Measurements from ENCODE around the gene LTA4H. TPM values are rescaled to one million over a fixed set of nuclear protein-coding genes. Genes with fewer than 3 reads are reported as not detected.

LTA4H gene
- total RNA-seq, 4 donors from 2014 or later = 41.4 to 50.2 (median 44.7) TPM

- Histone ChIP-seq H3K4me1 (no peaks in the 10 kb centered on the region), H3K27me3 (no peaks in the 10 kb centered on the region), H3K36me3 (no peaks in the 10 kb centered on the region), H3K4me3 (no peak overlapping the region), H3K27ac (no peak overlapping the region), H3K9me3 (no peaks in the 10 kb centered on the region)
- no peak for TF ChIP-seq POLR2A (IDR thresholded peaks at IDR 0.05)
- TF ChIP-seq, protein P1, sequence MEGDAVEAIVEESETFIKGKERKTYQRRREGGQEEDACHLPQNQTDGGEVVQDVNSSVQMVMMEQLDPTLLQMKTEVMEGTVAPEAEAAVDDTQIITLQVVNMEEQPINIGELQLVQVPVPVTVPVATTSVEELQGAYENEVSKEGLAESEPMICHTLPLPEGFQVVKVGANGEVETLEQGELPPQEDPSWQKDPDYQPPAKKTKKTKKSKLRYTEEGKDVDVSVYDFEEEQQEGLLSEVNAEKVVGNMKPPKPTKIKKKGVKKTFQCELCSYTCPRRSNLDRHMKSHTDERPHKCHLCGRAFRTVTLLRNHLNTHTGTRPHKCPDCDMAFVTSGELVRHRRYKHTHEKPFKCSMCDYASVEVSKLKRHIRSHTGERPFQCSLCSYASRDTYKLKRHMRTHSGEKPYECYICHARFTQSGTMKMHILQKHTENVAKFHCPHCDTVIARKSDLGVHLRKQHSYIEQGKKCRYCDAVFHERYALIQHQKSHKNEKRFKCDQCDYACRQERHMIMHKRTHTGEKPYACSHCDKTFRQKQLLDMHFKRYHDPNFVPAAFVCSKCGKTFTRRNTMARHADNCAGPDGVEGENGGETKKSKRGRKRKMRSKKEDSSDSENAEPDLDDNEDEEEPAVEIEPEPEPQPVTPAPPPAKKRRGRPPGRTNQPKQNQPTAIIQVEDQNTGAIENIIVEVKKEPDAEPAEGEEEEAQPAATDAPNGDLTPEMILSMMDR (IDR thresholded peaks at IDR 0.05) = no peak
- TF ChIP-seq EP300 (IDR thresholded peaks at IDR 0.05) = no peak
- DNase-seq (ENCODE audit: low spot score in 2 of 2) = no peak
- 82 to 85% methylated on average over 7 of the region's 7 CpGs for WGBS, 2 donors
These were observed 79.7 kb downstream of the LTA4H start for GRCh38 chr12:95955549-95956159.

DNA sequence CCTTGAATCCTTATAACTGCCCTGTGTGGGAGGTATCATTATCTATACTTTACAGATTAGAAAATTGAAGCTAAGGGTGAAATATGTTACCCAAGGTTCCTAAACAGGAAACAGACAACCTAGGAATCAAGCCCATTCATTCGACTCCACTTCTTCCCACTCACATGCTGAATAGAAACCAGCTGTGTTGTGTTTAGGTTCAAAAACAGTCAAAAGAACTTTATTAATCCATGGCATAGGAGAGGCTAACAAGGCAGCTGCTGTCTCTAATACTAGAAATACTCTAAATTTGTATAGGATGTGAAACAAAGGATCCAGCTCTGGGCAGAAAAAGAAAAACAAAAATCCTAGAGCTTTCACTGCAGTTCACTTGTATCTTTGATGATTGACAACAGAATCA, 82.4 kb downstream of the LTA4H start:
- no peak for DNase-seq (ENCODE audit: low spot score in 2 of 2)
- WGBS, 2 donors = 17 to 22% methylated on average over 1 of the region's 1 CpG
- no peaks in the 10 kb centered on the region for H3K4me1 ChIP-seq
- H3K36me3 ChIP-seq = no peaks in the 10 kb centered on the region
- no peak overlapping the region for H3K27ac ChIP-seq
- H3K27me3 ChIP-seq = no peaks in the 10 kb centered on the region
- no peak overlapping the region for H3K4me3 ChIP-seq
- no peaks in the 10 kb centered on the region for H3K9me3 ChIP-seq
- TF ChIP-seq, protein P1 (IDR thresholded peaks at IDR 0.05) = no peak
- TF ChIP-seq POLR2A (IDR thresholded peaks at IDR 0.05) (no peak), EP300 (IDR thresholded peaks at IDR 0.05) (no peak)

DNA sequence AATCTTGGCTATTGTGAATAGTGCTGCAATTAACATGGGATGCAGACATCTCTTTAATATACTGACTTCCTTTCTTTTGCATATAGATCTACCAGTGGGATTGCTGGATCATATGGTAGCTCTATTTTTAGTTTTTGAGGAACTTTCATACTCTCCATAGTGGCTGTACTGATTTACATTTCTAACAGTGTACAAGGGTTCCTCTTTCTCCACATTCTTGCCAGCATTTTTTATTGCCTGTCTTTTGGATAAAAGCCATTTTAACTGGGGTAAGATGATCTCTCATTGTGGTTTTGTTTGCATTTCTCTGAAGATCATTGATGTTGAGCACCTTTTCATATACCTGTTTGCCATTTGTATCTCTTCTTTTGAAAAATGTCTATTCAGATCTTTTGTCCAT, 83.9 kb downstream of the LTA4H start:
- no peaks in the 10 kb centered on the region for H3K36me3 ChIP-seq
- H3K4me3 ChIP-seq = no peak overlapping the region
- H3K27ac ChIP-seq = no peak overlapping the region
- DNase-seq (ENCODE audit: low spot score in 2 of 2) = no peak
- TF ChIP-seq POLR2A (IDR thresholded peaks at IDR 0.05) (no peak), EP300 (IDR thresholded peaks at IDR 0.05) (no peak)
- TF ChIP-seq, protein P1 (IDR thresholded peaks at IDR 0.05) = no peak
- no peaks in the 10 kb centered on the region for H3K27me3 ChIP-seq
- no peaks in the 10 kb centered on the region for H3K9me3 ChIP-seq
- no peaks in the 10 kb centered on the region for H3K4me1 ChIP-seq

Other genes with a start within 250 kb of the LTA4H start
- 10 to 100 TPM; 30.8 to 50.6 (median 32.2) TPM for gene NTN4, start 244.8 kb downstream of the LTA4H start, total RNA-seq
- 10 to 100 TPM in 1 of 4 donors, 1 to 10 TPM in 3; 6.6 to 12.9 (median 8.6) TPM for gene SNRPF, start 176.6 kb downstream of the LTA4H start, total RNA-seq
- not detected for gene CCDC38, start 93.0 kb downstream of the LTA4H start, total RNA-seq
- 1 to 10 TPM in 2 of 4 donors, not detected in 2; 2.0 to 2.1 TPM for gene AMDHD1, start 92.3 kb downstream of the LTA4H start, total RNA-seq
- 1 to 10 TPM in 1 of 4 donors, under 1 TPM in 3; 0.20 to 1.5 (median 0.32) TPM for gene HAL, start 39.2 kb downstream of the LTA4H start, total RNA-seq
- 10 to 100 TPM in 3 of 4 donors, 1 to 10 TPM in 1; 9.4 to 28.6 (median 17.7) TPM for gene ELK3, start 158.8 kb upstream of the LTA4H start, total RNA-seq

Measured in tibial nerve (tissue), 4 donors.